Measurements from ENCODE around the gene NEMP1.

The NEMP1 gene

DNA sequence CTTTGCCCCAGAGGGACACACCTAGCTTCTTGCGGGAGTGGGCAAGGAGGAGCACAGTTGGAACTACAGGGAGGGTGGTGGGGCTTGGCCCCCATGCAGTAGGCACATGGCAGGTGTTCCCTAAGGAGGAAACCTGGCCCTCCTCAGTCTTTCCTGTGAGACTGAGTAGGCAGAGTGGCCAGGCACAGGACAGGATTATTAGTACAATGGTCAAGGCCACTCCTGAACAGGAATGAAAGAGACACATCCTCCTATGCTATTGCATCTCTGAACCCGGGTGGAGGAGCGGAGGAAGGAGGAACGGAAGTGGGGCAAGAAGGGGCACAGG, 29.5 kb downstream of the NEMP1 start:
- no peak overlapping the region for H3K4me3 ChIP-seq (ENCODE audit: control insufficient read depth, low read depth, low read length)
- DNase-seq (ENCODE audit: low read depth) = no peak
- TF ChIP-seq, protein P1, sequence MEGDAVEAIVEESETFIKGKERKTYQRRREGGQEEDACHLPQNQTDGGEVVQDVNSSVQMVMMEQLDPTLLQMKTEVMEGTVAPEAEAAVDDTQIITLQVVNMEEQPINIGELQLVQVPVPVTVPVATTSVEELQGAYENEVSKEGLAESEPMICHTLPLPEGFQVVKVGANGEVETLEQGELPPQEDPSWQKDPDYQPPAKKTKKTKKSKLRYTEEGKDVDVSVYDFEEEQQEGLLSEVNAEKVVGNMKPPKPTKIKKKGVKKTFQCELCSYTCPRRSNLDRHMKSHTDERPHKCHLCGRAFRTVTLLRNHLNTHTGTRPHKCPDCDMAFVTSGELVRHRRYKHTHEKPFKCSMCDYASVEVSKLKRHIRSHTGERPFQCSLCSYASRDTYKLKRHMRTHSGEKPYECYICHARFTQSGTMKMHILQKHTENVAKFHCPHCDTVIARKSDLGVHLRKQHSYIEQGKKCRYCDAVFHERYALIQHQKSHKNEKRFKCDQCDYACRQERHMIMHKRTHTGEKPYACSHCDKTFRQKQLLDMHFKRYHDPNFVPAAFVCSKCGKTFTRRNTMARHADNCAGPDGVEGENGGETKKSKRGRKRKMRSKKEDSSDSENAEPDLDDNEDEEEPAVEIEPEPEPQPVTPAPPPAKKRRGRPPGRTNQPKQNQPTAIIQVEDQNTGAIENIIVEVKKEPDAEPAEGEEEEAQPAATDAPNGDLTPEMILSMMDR (conservative IDR thresholded peaks at IDR 0.05; ENCODE audit: control insufficient read depth, insufficient read depth, low read depth, low read length) = no peak

DNA sequence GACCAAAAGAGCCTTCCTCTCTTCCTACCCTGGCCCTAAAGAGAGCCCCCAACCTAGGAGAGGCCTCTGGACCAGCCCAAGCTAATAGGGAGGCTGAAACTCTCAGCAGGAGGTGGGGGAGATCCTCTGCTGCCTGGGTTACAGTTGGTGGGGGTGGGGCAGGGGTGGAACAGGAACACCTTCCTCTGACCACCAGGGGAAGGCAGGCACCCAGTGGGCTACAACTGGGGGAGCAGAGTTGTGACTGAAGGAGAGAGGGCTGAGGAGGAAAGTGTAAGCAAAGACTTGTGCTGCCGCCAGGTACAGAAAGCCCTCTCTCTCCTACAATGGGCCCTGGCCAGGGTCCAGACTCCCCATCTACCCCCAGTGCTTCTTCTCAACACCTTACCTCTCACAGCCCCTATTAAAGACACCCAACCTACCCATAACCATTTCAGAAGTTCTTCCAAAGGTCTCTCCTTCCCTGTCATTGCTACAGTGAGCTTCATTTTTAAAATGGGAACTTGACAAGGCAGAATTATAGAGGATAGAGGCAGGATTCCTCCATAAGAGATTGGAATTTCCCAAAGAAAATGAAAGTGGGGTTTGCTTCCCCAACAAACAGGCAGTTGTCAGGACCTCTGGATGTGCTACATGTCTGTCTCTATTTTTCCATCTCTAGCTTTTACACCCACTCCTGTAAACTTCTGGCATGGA, 30.0 kb downstream of the NEMP1 start:
- no peak for DNase-seq (ENCODE audit: low read depth)
- no peak overlapping the region for H3K4me3 ChIP-seq (ENCODE audit: control insufficient read depth, low read depth, low read length)
- TF ChIP-seq, protein P1 (conservative IDR thresholded peaks at IDR 0.05; ENCODE audit: control insufficient read depth, insufficient read depth, low read depth, low read length) = no peak

DNA sequence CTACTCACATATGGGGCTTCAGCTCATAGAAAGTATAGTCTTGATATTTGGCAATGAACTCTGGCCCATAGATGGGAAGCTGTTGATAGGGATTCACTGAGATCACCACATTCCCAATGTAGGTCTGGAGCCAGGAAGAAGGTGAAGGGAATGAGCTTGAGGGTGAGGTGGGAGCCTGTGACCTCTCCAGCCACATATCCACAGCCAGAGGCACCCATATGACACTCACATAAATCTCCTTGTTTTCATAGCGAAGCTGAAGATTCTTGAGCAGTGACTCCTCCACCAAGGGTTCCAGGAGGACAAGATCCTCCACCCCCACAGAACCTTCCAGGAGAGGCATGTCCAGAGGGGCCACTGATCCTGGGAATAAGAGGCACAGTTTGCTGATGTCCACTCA, 30.6 kb downstream of the NEMP1 start:
- DNase-seq (ENCODE audit: low read depth) = peak; percentile 66
- no peak overlapping the region for H3K4me3 ChIP-seq (ENCODE audit: control insufficient read depth, low read depth, low read length)
- TF ChIP-seq, protein P1 (conservative IDR thresholded peaks at IDR 0.05; ENCODE audit: control insufficient read depth, insufficient read depth, low read depth, low read length) = no peak

DNA sequence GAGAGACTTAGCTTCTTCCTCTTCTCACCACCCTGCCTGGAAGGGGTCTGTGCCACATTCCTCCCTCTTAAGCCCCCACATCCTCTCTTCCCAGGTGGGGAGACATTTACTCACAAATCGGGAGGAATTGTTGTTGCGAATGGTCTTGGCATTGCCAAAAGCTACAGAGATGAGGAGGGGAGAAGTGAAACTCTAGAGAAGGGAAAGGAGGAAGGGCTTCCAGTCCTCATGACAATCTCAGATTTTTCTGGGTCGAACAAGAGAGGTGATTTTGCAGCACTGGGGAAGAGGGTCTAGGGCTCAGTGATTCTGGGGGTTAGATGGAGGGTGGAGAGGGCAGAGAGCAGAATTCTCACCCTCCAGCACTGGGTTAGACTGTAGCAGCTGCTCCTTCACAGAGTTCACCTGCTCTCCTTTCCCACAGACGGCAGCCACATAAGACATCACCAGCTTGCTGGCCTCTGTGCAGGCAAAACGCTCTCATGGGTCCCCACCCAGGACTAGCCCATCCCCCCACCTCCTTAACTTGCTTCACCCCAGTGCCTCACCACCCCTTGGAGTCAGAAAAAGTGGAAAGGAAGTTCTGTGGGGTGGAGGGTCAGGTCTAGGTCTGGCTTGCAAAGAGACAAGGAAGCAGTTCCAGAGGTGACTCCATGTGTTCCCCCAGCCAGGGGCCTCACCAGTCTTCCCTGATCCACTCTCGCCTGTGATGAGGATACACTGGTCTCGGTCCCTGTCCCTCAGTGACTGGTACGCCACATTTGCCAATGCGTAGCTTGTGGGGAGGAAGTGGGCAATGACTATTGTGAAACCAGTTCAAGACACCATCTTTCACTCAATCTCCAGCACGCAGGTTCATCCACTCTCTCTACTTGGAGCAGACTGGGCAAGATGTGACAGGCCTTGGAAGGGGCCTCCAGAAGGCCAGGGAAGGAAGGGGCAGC, 31.4 kb downstream of the NEMP1 start:
- no peak for DNase-seq (ENCODE audit: low read depth)
- no peak overlapping the region for H3K4me3 ChIP-seq (ENCODE audit: control insufficient read depth, low read depth, low read length)
- TF ChIP-seq, protein P1 (conservative IDR thresholded peaks at IDR 0.05; ENCODE audit: control insufficient read depth, insufficient read depth, low read depth, low read length) = no peak

DNA sequence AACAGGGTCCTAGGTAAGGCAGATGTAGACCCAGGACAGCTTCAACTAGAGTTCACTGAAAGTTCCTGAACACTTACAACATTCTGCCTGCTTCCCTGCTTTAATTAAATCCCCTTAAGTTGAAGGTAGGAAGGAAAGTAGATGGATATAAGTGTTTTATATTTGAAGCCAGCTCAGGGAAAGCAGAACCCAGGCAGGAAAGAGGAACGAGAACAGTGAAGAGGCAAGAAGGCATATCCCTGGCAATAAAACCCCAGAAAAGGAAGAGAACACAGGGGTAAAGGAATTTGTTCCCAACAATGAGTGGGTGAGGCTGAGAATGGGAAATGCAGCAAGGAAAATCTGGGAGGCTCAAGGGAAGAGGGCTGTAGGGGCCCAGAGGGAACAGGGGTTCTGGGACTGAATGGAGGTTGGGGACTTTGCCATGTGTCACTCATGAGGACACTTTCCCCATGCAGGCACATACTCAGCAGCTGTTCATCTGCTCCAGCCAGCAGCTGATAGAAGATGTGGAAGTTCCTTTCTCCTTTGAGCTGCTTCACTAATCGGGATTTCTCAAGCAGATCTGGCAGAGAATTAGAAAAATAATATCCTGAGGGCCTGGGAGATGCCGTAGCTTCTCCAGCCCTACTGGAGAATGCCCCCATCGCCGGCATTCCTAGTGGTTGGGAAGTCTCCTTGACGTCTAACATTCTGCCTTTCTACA, 32.4 kb downstream of the NEMP1 start:
- H3K4me3 ChIP-seq (ENCODE audit: control insufficient read depth, low read depth, low read length) = no peak overlapping the region
- TF ChIP-seq, protein P1 (conservative IDR thresholded peaks at IDR 0.05; ENCODE audit: control insufficient read depth, insufficient read depth, low read depth, low read length) = no peak
- no peak for DNase-seq (ENCODE audit: low read depth)

DNA sequence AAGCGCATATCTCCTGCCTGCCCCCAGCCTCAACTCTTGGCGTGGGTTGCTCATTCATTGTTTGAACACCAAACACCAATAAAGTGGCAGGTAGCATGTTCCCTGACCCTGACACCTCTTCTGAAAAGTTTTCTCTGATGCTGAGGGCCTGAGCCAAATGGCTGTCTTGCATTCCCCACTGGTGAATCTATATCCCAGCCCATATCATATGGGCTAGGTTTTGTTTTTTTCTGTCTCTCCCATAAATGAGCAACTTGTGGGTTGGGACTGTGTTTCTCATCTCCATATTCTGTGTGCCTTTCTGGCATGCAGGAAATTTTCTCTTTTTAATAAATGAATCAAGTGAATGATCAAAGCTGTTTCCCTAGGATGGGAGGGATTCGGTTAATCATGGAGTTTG, 33.7 kb downstream of the NEMP1 start:
- TF ChIP-seq, protein P1 (conservative IDR thresholded peaks at IDR 0.05; ENCODE audit: control insufficient read depth, insufficient read depth, low read depth, low read length) = no peak
- no peak overlapping the region for H3K4me3 ChIP-seq (ENCODE audit: control insufficient read depth, low read depth, low read length)
- no peak for DNase-seq (ENCODE audit: low read depth)
